ENCODE measurements around the gene BICD1. TPM values are rescaled to one million over a fixed set of nuclear protein-coding genes. Genes with fewer than 3 reads are reported as not detected.

The BICD1 gene
- total RNA-seq, 4 donors from 2014 or later, result 1.5 to 4.5 (median 2.4) TPM

DNA sequence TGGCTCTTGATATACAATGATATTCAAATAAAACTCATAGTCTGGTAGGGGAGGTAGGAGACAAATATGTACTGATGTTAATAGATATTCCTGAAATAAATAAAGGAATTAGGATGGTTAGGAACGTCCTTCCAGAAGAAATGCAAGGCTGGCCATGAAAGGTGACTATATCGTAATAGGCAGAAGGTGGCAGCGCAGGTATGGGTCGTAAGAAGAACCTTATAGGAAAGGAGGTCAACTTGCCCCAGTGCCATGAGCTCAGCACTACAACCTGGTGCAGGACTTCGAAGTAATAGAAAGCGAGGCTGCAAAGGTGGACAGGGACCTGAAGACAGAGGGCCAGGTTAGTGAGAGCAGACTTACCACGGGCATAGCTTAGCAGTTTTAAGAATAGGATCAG, 237.4 kb downstream of the BICD1 start:
- TF ChIP-seq POLR2A (IDR thresholded peaks at IDR 0.05), result no peak
- TF ChIP-seq, protein P1, sequence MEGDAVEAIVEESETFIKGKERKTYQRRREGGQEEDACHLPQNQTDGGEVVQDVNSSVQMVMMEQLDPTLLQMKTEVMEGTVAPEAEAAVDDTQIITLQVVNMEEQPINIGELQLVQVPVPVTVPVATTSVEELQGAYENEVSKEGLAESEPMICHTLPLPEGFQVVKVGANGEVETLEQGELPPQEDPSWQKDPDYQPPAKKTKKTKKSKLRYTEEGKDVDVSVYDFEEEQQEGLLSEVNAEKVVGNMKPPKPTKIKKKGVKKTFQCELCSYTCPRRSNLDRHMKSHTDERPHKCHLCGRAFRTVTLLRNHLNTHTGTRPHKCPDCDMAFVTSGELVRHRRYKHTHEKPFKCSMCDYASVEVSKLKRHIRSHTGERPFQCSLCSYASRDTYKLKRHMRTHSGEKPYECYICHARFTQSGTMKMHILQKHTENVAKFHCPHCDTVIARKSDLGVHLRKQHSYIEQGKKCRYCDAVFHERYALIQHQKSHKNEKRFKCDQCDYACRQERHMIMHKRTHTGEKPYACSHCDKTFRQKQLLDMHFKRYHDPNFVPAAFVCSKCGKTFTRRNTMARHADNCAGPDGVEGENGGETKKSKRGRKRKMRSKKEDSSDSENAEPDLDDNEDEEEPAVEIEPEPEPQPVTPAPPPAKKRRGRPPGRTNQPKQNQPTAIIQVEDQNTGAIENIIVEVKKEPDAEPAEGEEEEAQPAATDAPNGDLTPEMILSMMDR (IDR thresholded peaks at IDR 0.05), result no peak
- H3K4me3 ChIP-seq (ENCODE audit: low read depth, poor library complexity, severe bottlenecking), result no peak overlapping the region
- DNase-seq (ENCODE audit: low spot score in 2 of 2), result no peak
- intact Hi-C loops (cut with DNase I; ENCODE audit: low total_unique reads), result no loop called here
- WGBS, 2 donors, result 80 to 91% methylated on average over 7 of the region's 7 CpGs

DNA sequence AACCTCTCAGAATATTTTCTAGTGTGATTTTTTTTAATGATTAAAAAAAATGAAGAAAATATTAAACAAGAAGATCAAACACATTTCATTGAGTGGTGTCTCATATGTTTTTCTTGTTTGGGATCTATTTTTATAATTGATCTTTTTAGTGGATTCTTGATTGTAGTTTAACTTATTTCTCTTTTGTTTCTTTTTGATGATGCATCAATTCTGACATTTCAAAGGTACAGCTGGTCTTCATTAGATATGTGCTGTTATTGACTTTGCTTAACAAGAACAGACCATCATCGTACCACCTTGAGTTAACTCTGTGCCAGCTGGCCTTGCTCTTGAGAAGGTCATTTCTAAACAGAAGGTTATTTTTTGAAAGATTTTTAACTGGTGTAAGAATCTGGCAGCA, 246.9 kb downstream of the BICD1 start:
- no peak overlapping the region for H3K4me3 ChIP-seq (ENCODE audit: low read depth, poor library complexity, severe bottlenecking)
- 67 to 91% methylated on average over 1 of the region's 1 CpG for WGBS, 2 donors
- intact Hi-C loops (cut with DNase I; ENCODE audit: low total_unique reads), result no loop called here
- no peak for DNase-seq (ENCODE audit: low spot score in 2 of 2)
- TF ChIP-seq, protein P1 (IDR thresholded peaks at IDR 0.05), result no peak
- no peak for TF ChIP-seq POLR2A (IDR thresholded peaks at IDR 0.05)

DNA sequence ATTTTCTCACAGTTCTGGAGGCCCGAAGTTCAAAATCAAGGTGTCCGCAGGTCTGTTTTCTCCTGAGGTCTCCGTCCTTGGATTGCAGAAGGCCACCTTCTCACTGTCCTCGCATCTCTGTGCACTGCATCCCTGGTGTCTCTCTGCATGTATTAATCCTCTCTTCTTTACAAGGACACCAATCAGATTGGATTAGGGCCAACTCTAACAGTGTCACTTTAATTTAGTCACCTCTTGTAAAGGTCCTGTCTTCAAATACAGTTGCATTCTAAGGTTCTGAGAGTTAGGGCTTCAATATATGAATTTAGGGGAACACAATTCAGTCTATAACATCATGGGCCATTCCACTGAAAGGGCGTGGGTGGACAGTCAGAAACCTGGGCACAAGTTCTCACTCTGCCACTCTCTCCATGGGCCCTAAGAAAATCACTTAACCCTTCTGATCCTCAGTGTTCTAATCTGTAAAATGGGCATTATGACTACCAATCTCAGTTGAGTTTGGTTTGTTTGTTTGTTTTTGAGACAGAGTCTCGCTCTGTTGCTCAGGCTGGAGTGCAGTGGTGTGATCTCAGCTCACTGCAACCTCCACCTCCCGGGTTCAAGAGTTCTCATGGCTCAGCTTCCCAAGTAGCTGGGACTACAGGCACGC, 251.1 kb downstream of the BICD1 start:
- H3K4me3 ChIP-seq (ENCODE audit: low read depth, poor library complexity, severe bottlenecking), result no peak overlapping the region
- TF ChIP-seq POLR2A (IDR thresholded peaks at IDR 0.05), result no peak
- TF ChIP-seq, protein P1 (IDR thresholded peaks at IDR 0.05), result no peak
- 94 to 99% methylated on average over 8 of the region's 8 CpGs for WGBS, 2 donors
- intact Hi-C loops (cut with DNase I; ENCODE audit: low total_unique reads), result no loop called here
- no peak for DNase-seq (ENCODE audit: low spot score in 2 of 2)

DNA sequence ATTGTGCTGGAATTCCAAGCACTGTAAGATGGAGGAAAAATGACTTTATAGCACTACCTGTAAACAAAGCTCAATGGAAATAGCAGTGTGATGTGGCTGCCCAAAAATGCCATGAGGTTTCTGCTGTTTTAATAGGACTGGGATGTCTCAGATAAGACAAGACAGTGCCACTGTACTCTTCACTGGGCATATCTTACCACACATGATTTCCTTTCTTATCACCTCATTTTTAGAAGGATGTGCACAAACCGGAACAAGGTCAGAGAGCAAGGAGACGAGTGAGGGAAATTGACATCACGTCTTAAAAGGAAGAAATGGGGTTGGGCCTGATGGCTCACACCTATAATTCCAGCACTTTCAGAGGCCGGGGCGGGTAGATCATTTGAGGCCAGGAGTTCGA, 254.3 kb downstream of the BICD1 start:
- TF ChIP-seq, protein P1 (IDR thresholded peaks at IDR 0.05), result no peak
- TF ChIP-seq POLR2A (IDR thresholded peaks at IDR 0.05), result no peak
- WGBS, 2 donors, result 82 to 94% methylated on average over 6 of the region's 6 CpGs
- H3K4me3 ChIP-seq (ENCODE audit: low read depth, poor library complexity, severe bottlenecking), result no peak overlapping the region
- DNase-seq (ENCODE audit: low spot score in 2 of 2), result no peak
- intact Hi-C loops (cut with DNase I; ENCODE audit: low total_unique reads), result no loop called here

DNA sequence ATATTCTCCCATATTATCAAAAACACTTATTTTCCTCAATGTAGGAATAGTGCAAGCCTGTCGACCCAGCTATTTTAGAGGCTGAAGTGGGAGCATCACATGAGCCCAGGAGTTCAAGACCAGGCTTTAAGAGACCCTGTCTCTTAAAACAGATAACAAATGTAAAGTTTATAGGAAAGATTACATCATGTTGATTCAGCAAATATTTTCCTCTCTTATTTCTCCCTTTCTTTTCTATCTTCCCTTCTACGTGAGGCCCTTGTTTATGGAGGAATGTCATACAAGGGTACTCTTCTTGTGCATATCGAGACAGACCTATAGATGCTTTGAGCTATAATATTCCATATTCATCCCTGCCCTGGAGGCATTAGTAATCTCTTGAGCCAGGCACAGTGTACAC, 256.2 kb downstream of the BICD1 start:
- TF ChIP-seq, protein P1 (IDR thresholded peaks at IDR 0.05), result no peak
- no peak for TF ChIP-seq POLR2A (IDR thresholded peaks at IDR 0.05)
- intact Hi-C loops (cut with DNase I; ENCODE audit: low total_unique reads), result no loop called here
- H3K4me3 ChIP-seq (ENCODE audit: low read depth, poor library complexity, severe bottlenecking), result no peak overlapping the region
- DNase-seq (ENCODE audit: low spot score in 2 of 2), result no peak
- WGBS, 2 donors, result 76 to 83% methylated on average over 3 of the region's 3 CpGs
